ENCODE measurements around the gene EPM2A. TPM values are rescaled to one million over a fixed set of nuclear protein-coding genes. Genes with fewer than 3 reads are reported as not detected.

EPM2A gene
- total RNA-seq, 1 donor from 2014 or later = 9.6 TPM

- Histone ChIP-seq H3F3A (ENCODE audit: low read depth) (no peaks in the 10 kb centered on the region), H3K4me1 (no peaks in the 10 kb centered on the region), H3K27ac (no peak overlapping the region), H3K27me3 (no peaks in the 10 kb centered on the region), H2AFZ (replicated peaks) (no peak overlapping the region), H3K9me3 (ENCODE audit: low read depth) (peaks cover 4% of the 10 kb centered on the region), H3K79me2 (ENCODE audit: low read depth) (no peaks in the 10 kb centered on the region), H4K20me1 (ENCODE audit: low read depth) (no peaks in the 10 kb centered on the region), H3K36me3 (no peaks in the 10 kb centered on the region), H3K4me2 (no peak overlapping the region), H3K9ac (no peak overlapping the region), H3K4me3 (no peak overlapping the region)
- Mint-ChIP-seq H3K27ac (no peak overlapping the region), H3K9me3 (peaks cover 31% of the 10 kb centered on the region), H3K36me3 (no peaks in the 10 kb centered on the region), H3K4me1 (no peaks in the 10 kb centered on the region), H3K4me3 (no peak overlapping the region), H3K27me3 (ENCODE audit: insufficient read depth, low read depth) (peaks cover 2% of the 10 kb centered on the region)
- no peak for DNase-seq (ENCODE audit: low spot score)
- no peak for TF ChIP-seq EZH2 (IDR thresholded peaks at IDR 0.05)
- no peak for TF ChIP-seq CTCF (IDR thresholded peaks at IDR 0.05)
- no peak for TF ChIP-seq EZH2phosphoT487 (IDR thresholded peaks at IDR 0.05)
These were observed 37.5 kb upstream of the EPM2A start for GRCh38 chr6:145772846-145773245.

GRCh38 chr6:145765449-145765848, 30.1 kb upstream of the EPM2A start:
- H3K27me3 ChIP-seq = no peaks in the 10 kb centered on the region
- no peaks in the 10 kb centered on the region for H4K20me1 ChIP-seq (ENCODE audit: low read depth)
- no peak overlapping the region for H3K4me2 ChIP-seq
- no peak overlapping the region for H3K4me3 ChIP-seq
- H3K4me1 Mint-ChIP-seq = no peaks in the 10 kb centered on the region
- peaks cover 2% of the 10 kb centered on the region for H3K36me3 Mint-ChIP-seq
- no peaks in the 10 kb centered on the region for H3K79me2 ChIP-seq (ENCODE audit: low read depth)
- TF ChIP-seq EZH2phosphoT487 (IDR thresholded peaks at IDR 0.05) (no peak), EZH2 (IDR thresholded peaks at IDR 0.05) (no peak), CTCF (IDR thresholded peaks at IDR 0.05) (no peak)
- H3K27ac Mint-ChIP-seq = no peak overlapping the region
- peaks cover 2% of the 10 kb centered on the region for H3K9me3 Mint-ChIP-seq
- H3K9ac ChIP-seq = no peak overlapping the region
- H3K36me3 ChIP-seq = no peaks in the 10 kb centered on the region
- H2AFZ ChIP-seq (replicated peaks) = no peak overlapping the region
- H3K4me1 ChIP-seq = no peaks in the 10 kb centered on the region
- DNase-seq (ENCODE audit: low spot score) = no peak
- no peak overlapping the region for H3K27ac ChIP-seq
- peaks cover 2% of the 10 kb centered on the region for H3K27me3 Mint-ChIP-seq (ENCODE audit: insufficient read depth, low read depth)
- H3F3A ChIP-seq (ENCODE audit: low read depth) = no peaks in the 10 kb centered on the region
- no peaks in the 10 kb centered on the region for H3K9me3 ChIP-seq (ENCODE audit: low read depth)
- no peak overlapping the region for H3K4me3 Mint-ChIP-seq

- H3K36me3 ChIP-seq = no peaks in the 10 kb centered on the region
These were observed 28.4 kb upstream of the EPM2A start for GRCh38 chr6:145763742-145764141.

More at GRCh38 chr6:145763742-145764141, 28.4 kb upstream of the EPM2A start:
- Mint-ChIP-seq H3K4me3 (no peak overlapping the region), H3K36me3 (peaks cover 2% of the 10 kb centered on the region), H3K4me1 (no peaks in the 10 kb centered on the region), H3K9me3 (no peaks in the 10 kb centered on the region), H3K27me3 (ENCODE audit: insufficient read depth, low read depth) (no peaks in the 10 kb centered on the region), H3K27ac (no peak overlapping the region)
- Histone ChIP-seq H4K20me1 (ENCODE audit: low read depth) (no peaks in the 10 kb centered on the region), H3K27ac (no peak overlapping the region), H3K4me2 (no peak overlapping the region), H3F3A (ENCODE audit: low read depth) (no peaks in the 10 kb centered on the region), H3K79me2 (ENCODE audit: low read depth) (no peaks in the 10 kb centered on the region), H2AFZ (replicated peaks) (no peak overlapping the region), H3K9me3 (ENCODE audit: low read depth) (no peaks in the 10 kb centered on the region), H3K9ac (no peak overlapping the region), H3K27me3 (no peaks in the 10 kb centered on the region), H3K4me3 (no peak overlapping the region), H3K4me1 (no peaks in the 10 kb centered on the region)
- TF ChIP-seq EZH2phosphoT487 (IDR thresholded peaks at IDR 0.05) (no peak), EZH2 (IDR thresholded peaks at IDR 0.05) (no peak), CTCF (IDR thresholded peaks at IDR 0.05) (no peak)
- no peak for DNase-seq (ENCODE audit: low spot score)
